COLO668 (cell line): ENCODE data around the gene UGT1A8.

Experiments
- DNase-seq: peaks from one replicate; lab custom pipeline; 2025; ENCODE audit not compliant: unreplicated experiment; lab: John Stamatoyannopoulos, UW

UGT1A8 gene

DNA sequence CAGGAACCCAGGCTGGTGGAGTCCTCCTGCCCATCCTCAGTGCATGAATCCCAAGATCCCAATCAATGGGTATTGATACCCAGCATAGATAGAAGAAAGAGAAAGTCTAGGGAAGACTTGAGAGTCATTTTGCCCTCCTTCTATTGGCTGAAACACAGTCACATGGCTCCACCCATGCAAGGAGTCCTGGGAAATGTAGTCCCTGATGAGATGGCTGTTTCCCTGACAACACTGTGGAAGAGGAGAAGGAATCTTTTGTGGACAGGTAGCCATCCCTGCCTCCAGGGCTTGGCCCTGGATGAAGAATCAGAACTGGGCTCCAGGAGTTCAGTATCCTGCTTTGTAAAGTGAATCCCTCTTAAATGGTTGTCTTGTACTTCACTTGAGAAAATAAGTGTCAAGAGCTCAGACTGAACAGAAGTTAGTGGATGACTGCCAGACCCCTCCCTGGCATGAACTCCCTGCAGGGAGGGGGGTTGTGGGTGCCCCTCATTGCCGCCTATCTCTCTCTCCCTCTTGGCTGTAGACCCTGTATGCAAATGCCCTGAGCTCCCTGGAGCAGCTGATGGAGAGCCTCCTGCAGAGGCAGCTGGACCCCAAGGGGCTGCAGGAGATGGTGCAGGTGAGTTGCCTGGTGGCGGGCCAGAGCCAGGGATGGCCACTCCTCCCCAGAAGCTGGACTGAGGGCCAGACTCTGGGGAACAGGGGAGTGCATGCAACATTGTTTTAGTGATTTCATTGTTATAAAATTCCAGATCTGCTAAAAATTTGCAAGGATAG lies 196.8 kb downstream of the UGT1A8 start:
- no peak for DNase-seq

DNA sequence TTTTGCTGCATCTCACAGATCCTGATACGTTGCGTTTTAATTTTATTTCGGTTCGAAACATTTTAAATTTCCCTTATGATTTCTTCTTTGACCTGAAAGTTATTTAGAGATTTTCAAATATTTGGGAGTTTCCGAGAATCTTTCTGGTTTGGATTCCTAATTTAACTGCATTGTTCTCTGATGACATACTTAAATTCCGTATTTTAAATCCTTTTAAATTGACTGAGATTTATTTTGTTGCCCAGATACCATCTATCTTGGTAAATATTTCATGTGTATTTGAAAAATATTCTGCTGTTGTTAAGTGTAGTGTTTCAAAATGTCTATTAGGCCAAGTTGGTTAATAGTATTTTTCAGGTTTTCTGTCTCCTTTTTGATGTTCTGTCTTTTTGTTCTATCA lies 198.4 kb downstream of the UGT1A8 start:
- DNase-seq, result no peak

DNA sequence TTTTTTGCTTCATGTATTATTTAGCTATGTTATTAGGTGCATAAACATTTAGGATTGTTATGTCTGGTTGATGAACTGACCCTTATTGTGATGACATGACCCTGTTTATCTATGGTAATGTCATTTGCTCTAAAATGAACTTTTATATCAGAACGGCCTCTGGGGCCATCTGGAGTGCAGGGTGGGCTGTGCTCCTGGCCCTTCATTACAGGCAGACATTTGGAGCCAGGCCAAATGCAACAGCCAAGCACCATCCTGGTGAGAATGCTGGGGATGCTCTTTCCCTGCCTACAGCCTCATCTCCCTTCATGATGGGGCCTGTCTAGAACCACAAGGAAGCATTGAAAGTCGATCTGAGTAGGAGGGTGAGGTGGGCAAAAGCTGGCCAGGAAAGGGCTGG lies 198.9 kb downstream of the UGT1A8 start:
- no peak for DNase-seq

DNA sequence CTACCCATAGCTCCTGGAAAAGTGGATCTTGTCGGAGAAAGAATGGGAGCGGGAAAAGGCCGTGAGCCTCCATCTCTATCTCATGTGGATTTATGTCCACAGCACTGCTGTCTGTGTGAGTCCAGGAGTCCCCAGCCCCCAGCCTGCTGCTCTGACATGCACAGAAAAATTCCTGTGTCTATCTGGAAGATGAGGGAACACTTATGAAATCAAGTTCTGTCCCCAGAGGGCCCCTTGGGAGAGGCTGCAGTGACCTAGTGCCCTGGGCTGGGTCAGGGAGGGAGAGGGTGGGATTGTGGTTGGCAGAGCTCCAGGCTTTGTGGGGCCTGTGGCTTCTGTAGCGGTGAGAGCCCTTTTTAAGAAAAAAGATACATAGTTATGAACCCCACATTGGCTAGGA lies 199.3 kb downstream of the UGT1A8 start:
- DNase-seq, result no peak

DNA sequence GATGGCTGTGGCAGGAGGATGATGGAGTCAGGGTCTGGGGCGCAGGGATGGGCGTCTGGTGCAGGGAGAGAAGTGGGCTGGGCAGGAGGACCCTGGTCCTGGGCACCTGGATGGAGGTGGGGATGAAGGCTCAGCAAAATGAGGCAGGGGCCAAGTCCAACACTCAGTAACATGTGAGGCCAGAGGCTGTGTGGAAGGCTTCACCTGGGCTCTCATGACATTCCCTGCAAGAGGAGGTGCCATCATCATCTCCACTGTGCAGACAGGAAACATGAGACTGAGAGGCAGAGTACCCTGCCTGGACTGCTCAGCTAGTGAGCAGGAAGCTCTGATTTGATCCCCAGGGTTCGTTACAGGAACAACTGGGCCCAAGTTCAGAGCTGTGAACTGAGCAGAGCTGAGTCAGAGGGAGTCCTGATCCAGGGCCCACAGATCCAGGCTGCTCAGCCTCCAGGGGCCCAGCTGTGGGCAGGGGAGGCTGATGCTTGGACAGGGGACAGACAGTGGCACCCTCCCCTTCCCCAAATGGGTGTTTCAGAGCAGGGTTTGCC lies 200.0 kb downstream of the UGT1A8 start:
- DNase-seq, result no peak

DNA sequence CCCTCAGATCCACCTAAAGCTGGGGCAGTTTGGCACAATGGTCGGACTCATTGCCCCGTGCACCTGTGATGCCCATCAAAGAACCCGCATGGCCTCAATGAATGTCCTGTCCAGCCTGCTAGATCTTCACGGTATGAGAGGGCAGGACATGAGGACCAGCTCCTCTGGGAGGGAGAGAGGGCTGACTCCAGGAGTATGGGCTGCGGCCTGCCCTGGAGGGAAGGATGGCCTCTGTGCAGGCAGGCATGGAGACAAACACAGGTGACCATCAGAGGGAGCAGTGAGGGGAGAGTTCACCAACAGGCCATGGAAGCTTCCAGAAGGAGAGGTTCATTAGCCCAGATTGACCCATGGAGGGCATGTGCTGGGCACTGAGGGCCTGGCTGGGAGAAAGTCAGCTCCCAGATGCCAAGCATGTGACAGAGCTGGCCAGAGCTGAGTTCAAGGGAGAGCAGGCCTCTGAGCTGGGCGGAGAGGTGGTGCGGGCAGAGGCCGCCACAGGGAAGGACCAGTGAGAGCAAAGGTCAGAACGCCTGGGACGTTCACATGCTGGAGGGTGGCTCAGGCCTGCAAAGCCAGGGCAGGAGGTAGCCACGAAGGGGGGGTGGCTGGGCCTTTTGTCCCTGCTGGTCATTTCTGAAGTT lies 200.7 kb downstream of the UGT1A8 start:
- DNase-seq, result no peak

DNA sequence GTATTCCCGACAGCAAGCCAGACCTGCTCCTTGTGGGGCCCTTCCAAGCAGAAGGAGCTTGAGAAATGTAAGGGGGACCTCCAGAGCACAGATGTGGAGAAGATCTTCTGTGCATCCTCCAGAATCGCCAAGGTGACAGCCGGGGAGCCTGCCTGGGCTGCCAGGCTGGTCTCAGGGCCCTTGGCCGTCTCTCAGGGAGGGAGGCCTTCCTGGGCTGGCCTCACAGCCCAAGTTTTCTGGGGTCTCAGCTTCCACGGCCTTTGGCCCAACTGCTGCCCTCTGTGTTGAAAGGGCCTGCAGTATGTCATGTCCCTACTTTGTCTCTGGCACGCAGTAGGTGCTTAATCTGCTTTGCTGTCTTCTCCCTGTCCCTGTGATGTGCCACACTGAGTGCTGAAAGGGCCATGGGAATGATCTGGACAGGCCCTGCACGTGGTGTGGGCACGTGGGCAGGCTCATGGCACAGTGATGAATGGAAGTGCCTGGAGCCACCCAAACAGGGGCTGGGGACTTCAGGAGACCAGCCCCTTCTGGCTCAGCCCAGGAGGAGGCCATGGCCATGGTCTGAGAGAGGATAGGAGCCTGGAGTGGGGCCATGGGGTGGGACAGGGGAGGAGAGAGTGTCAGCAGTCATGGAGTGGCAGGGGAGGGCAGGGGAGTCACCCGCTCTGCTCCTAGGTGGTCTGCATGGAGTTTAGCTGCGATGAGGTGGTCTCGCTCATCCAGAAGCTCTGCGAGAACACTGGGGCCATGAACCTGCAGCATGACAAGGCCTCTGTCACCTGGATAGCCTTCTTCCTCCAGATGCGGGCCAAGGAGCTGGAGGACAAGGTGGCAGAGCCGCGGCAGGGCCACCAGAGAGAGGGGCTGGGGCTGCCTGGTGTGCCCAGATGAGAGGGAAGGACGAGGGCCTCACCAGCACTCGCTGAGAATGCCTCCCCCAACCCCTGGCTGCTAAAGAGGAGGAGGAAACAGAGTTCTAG lies 201.5 kb downstream of the UGT1A8 start:
- no peak for DNase-seq

DNA sequence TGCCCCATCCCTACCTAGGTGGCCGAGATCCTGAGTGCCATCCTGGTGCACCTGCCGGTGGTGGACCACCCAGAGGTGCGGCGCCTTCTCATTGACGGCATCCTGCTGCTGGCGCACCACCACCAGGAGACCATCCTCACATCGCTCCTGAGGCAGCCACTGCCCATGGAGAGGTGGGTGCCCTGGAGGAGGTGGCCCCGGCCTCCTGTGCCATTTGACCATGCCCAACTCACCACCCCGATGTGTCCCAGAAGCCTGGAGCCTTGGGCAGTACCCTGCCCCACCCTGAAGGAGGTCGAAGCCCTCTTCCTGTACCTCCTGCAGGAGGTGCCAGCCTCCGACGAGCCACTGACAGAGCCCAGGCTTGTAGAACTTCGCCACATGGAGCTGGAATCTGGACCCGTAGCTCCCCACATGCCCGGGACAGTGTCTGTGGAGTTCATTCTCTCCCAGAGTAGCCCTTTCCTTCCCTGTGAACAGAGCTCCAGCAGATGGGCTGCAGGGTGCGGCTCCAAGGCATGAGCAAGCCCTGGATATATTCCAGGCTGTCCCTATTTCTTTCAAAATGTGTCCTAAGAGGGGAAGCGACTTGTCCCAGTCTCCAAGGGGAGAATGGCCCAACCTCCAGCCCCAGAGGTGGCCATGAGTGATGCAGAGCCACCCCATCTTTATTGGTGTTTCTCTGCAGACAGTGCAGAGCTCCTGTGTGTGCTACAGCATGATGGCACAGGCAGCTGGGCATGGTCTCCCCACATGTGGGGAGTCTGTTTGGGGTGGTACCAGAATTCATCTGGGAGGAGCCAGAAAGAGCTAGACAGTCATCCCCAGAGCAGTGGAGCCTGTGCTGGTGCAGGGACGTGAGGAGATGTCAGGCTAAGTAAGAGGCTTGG lies 202.7 kb downstream of the UGT1A8 start:
- DNase-seq, result no peak

DNA sequence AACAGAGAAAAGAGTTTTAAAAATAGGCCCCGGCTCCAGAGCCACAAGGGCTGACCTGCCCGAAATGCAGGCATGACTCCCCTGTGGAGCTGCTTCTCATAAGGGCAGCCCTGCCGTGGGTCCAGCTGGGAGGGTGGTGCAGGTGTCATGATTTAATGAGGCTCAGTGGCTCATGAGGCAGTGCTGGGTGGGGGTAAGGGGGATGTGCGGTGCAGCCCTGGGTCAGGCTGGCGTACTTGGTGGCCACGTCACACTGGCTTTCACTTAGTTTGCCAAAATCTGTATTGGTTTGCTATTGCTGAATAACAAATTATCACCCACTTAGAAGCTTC lies 203.3 kb downstream of the UGT1A8 start:
- no peak for DNase-seq

DNA sequence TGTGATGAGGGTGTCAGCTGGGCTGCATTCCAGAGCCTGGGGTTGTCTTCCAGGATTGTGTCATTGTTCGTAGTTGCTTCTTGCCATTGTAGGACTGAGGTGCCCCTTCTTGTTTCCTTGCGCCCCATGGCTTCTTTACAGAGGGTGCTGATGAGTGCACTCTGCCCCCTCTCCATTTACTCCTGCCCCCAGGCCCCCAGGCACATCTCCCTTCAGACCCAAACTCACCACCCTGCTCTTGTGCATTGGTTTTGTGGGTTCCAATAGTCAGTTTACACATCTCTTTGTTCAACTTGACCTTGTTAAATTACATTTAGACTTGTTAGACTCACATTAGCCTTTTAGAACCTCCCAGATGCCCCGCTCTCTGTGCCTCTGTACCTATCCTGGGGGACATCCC lies 203.8 kb downstream of the UGT1A8 start:
- DNase-seq, result no peak

DNA sequence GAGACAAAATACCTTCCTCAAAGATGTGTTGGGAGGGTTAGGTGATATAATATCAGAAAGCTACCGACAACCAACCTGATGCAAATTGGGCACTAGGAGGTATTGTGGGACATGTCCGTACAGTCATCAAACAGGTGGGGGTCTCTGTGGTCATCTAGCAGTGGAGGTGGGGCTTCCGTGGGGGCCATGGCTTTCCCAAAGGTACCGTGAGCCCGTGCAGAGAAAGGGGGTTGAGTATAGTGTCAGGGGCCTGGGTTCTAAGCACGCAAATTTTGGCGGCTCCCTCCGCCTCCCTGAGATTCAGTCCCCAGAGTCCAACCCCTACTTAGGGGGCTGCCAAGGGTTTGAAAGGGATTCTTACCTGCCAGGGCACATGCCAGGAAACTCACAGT lies 204.3 kb downstream of the UGT1A8 start:
- DNase-seq, result no peak

DNA sequence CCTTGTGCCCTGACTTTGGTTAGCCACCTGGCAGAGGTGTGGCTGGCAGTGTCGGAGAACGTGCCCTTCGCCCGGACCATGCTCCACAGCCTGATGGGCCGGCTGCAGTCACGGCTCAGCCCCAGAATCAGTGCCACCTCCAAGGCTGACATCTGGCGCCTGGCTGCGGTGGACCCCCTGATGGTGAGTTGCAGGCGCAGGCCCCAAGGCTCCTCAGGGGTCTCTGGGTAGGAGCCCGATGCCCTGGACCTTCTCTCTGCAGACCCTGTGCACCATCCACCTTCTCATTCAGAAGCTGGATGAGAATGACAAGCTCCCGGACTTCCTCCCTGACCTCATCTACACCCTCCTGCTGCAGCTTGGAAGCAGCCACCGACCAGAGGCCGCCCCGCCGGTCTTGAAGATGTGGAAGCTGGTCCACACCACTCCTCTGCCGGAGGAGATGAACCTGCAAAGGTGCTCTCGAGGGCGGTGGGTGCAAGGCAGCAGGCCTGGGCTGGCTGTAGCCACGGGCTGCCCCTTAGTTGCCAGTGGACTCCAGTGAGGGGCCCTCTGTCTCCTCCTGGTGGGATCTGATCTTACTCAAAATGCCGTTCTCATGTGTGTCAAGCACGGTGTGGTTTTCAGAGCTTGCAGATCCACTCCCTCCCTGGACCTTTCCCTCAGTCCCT lies 204.8 kb downstream of the UGT1A8 start:
- DNase-seq, result no peak
